Measurements from ENCODE around the gene SLC37A3. TPM values are rescaled to one million over a fixed set of nuclear protein-coding genes. Genes with fewer than 3 reads are reported as not detected.
A peak's percentile ranks its signal among the peaks of the same experiment; 100 is the strongest.

Gene SLC37A3
- total RNA-seq, 1 experiment from 2014 or later = 22.1 TPM

DNA sequence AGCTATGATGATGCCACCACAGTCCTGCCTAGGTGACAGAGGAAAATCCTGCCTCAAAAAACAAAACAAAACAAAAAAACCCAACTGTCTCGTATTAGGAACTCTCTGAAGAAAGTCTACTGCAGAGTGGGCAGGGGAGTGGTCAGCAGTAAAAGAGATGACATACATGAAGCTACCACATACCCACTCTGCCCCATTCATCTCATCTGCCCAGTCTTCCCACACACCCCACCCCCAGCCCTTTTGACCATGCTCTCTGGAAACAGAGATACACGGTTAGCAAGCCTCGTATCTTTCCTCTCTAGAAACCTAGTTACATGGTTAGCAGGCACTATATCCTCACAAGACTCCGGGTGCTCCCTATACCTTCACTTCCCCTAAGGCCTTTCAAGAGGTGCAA lies 8.3 kb downstream of the SLC37A3 start:
- no peak overlapping the region for H3K27ac ChIP-seq (ENCODE audit: low read length)
- H4K20me1 ChIP-seq (ENCODE audit: low read length) = peaks cover 8% of the 10 kb centered on the region; the same call in 1 of the 2 replicates
- no peaks in the 10 kb centered on the region for H3F3A ChIP-seq (ENCODE audit: low read length, unreplicated experiment)
- TF ChIP-seq EZH2 (IDR thresholded peaks at IDR 0.05; ENCODE audit: low read length, unreplicated experiment) = no peak
- no peak for TF ChIP-seq EZH2phosphoT487 (IDR thresholded peaks at IDR 0.05; ENCODE audit: borderline replicate concordance, low read length)
- no peak for TF ChIP-seq CTCF (conservative IDR thresholded peaks at IDR 0.05; ENCODE audit: low read depth, low read length)
- no TSS peak for BruUV-seq (replicated peaks)
- ChIA-PET POLR2A (ENCODE audit: unreplicated experiment) (no interaction called here), CTCF (no interaction called here)
- no peaks in the 10 kb centered on the region; the same call in 1 of the 2 replicates for H3K36me3 ChIP-seq (ENCODE audit: low read depth, low read length)
- H3K4me3 ChIP-seq (ENCODE audit: low read length) = no peak overlapping the region
- H3K9me3 ChIP-seq (ENCODE audit: low read length) = no peaks in the 10 kb centered on the region
- H3K4me2 ChIP-seq (ENCODE audit: low read length) = no peak overlapping the region
- DNase-seq (no peak), ATAC-seq (no peak)
- H3K27me3 ChIP-seq (ENCODE audit: low read length) = no peaks in the 10 kb centered on the region
- peaks cover 68% of the 10 kb centered on the region for H3K79me2 ChIP-seq (ENCODE audit: low read length)
- intact Hi-C loops (cut with micrococcal nuclease) = no loop called here
- H2AFZ ChIP-seq (ENCODE audit: low read length) = no peak overlapping the region
- H3K9me2 ChIP-seq (replicated peaks; ENCODE audit: low read length) = no peaks in the 10 kb centered on the region
- no peak overlapping the region for H3K9ac ChIP-seq (ENCODE audit: low read length)
- peaks cover 5% of the 10 kb centered on the region; the same call in 1 of the 2 replicates for H3K4me1 ChIP-seq (ENCODE audit: insufficient read depth, low read length)

- ChIA-PET CTCF (no interaction called here), POLR2A (ENCODE audit: unreplicated experiment) (no interaction called here)
- Histone ChIP-seq H3K36me3 (ENCODE audit: low read depth, low read length) (no peaks in the 10 kb centered on the region; the same call in 1 of the 2 replicates), H3K4me1 (ENCODE audit: insufficient read depth, low read length) (peaks cover 6% of the 10 kb centered on the region; the same call in 1 of the 2 replicates), H3K9me3 (ENCODE audit: low read length) (no peaks in the 10 kb centered on the region), H3K79me2 (ENCODE audit: low read length) (peaks cover 67% of the 10 kb centered on the region), H3K9ac (ENCODE audit: low read length) (no peak overlapping the region), H3K27me3 (ENCODE audit: low read length) (no peaks in the 10 kb centered on the region), H3K27ac (ENCODE audit: low read length) (no peak overlapping the region), H4K20me1 (ENCODE audit: low read length) (peaks cover 8% of the 10 kb centered on the region; the same call in 1 of the 2 replicates), H3F3A (ENCODE audit: low read length, unreplicated experiment) (no peaks in the 10 kb centered on the region), H2AFZ (ENCODE audit: low read length) (no peak overlapping the region), H3K4me2 (ENCODE audit: low read length) (no peak overlapping the region), H3K4me3 (ENCODE audit: low read length) (no peak overlapping the region), H3K9me2 (replicated peaks; ENCODE audit: low read length) (no peaks in the 10 kb centered on the region)
- no peak for ATAC-seq
- BruUV-seq (replicated peaks) = no TSS peak
- DNase-seq = no peak
- intact Hi-C loops (cut with micrococcal nuclease) = no loop called here
- TF ChIP-seq CTCF (conservative IDR thresholded peaks at IDR 0.05; ENCODE audit: low read depth, low read length) (no peak), EZH2 (IDR thresholded peaks at IDR 0.05; ENCODE audit: low read length, unreplicated experiment) (no peak), EZH2phosphoT487 (IDR thresholded peaks at IDR 0.05; ENCODE audit: borderline replicate concordance, low read length) (no peak)
Measured at GRCh38 chr7:140389445-140389844, 8.9 kb downstream of the SLC37A3 start.

GRCh38 chr7:140384894-140385545 lies 13.3 kb downstream of the SLC37A3 start:
- Histone ChIP-seq H3K4me2 (ENCODE audit: low read length) (no peak overlapping the region), H3K9ac (ENCODE audit: low read length) (no peak overlapping the region), H3K9me3 (ENCODE audit: low read length) (no peaks in the 10 kb centered on the region), H4K20me1 (ENCODE audit: low read length) (no peaks in the 10 kb centered on the region; the same call in 1 of the 2 replicates), H3K79me2 (ENCODE audit: low read length) (peaks cover 31% of the 10 kb centered on the region; the same call in 1 of the 2 replicates), H3K4me3 (ENCODE audit: low read length) (no peak overlapping the region), H2AFZ (ENCODE audit: low read length) (no peak overlapping the region), H3K4me1 (ENCODE audit: insufficient read depth, low read length) (peaks cover 6% of the 10 kb centered on the region; the same call in 1 of the 2 replicates), H3K9me2 (replicated peaks; ENCODE audit: low read length) (no peaks in the 10 kb centered on the region), H3K27me3 (ENCODE audit: low read length) (no peaks in the 10 kb centered on the region), H3K36me3 (ENCODE audit: low read depth, low read length) (peaks cover 1% of the 10 kb centered on the region), H3K27ac (ENCODE audit: low read length) (no peak overlapping the region), H3F3A (ENCODE audit: low read length, unreplicated experiment) (no peaks in the 10 kb centered on the region)
- CTCF ChIA-PET = no interaction called here
- BruUV-seq (replicated peaks) = no TSS peak
- POLR2A ChIA-PET (ENCODE audit: unreplicated experiment) = no interaction called here
- TF ChIP-seq EZH2 (IDR thresholded peaks at IDR 0.05; ENCODE audit: low read length, unreplicated experiment) (no peak), CTCF (conservative IDR thresholded peaks at IDR 0.05; ENCODE audit: low read depth, low read length) (no peak), EZH2phosphoT487 (IDR thresholded peaks at IDR 0.05; ENCODE audit: borderline replicate concordance, low read length) (no peak)
- ATAC-seq = peak; percentile 60
- intact Hi-C loops (cut with micrococcal nuclease) = no loop called here
- peak; percentile 4 for DNase-seq
